Stimulated activated CD4-positive, alpha-beta T cell treated with anti-CD3 and anti-CD28 coated beads, Interleukin-2, amount 100 ng/mL, for 4 hours (primary cell): ENCODE results near the gene SH3BP2.

Experiments used
- DNase-seq: peaks from one replicate; pipeline ENCODE4 v3.0.0-alpha.2; 2020; ENCODE audit warnings: low read depth

The SH3BP2 gene

GRCh38 chr4:2790583-2791517 lies 2.0 kb upstream of the SH3BP2 start:
- no peak for DNase-seq

- DNase-seq: no peak
These were observed 1.1 kb upstream of the SH3BP2 start for GRCh38 chr4:2791518-2792395.

- no peak for DNase-seq
These were observed 532 bp upstream of the SH3BP2 start for GRCh38 chr4:2792396-2792710.

- DNase-seq: peak; percentile 56
These were observed 951 bp downstream of the SH3BP2 start for GRCh38 chr4:2793586-2794485.

GRCh38 chr4:2794486-2795299 lies 1.8 kb downstream of the SH3BP2 start:
- no peak for DNase-seq

- no peak for DNase-seq
These were observed 2.5 kb downstream of the SH3BP2 start for GRCh38 chr4:2795300-2795892.

GRCh38 chr4:2795893-2796848 lies 3.3 kb downstream of the SH3BP2 start:
- DNase-seq: no peak

- no peak for DNase-seq
These were observed 4.1 kb downstream of the SH3BP2 start for GRCh38 chr4:2796849-2797544.

GRCh38 chr4:2797545-2798305 lies 4.8 kb downstream of the SH3BP2 start:
- peak; percentile 53 for DNase-seq

- no peak for DNase-seq
These were observed 5.7 kb downstream of the SH3BP2 start for GRCh38 chr4:2798399-2799223.

- no peak for DNase-seq
These were observed 6.5 kb downstream of the SH3BP2 start for GRCh38 chr4:2799224-2799911.

GRCh38 chr4:2799971-2800690 lies 7.2 kb downstream of the SH3BP2 start:
- no peak for DNase-seq

GRCh38 chr4:2800691-2801596 lies 8.1 kb downstream of the SH3BP2 start:
- no peak for DNase-seq

GRCh38 chr4:2802618-2803531 lies 10.0 kb downstream of the SH3BP2 start:
- DNase-seq: no peak
